GM13977 (cell line): ENCODE data around the gene LHFPL2.

Experiments
- DNase-seq: peaks from one replicate; pipeline ENCODE4 v3.0.0; 2012; ENCODE audit warnings: low spot score
- in situ Hi-C: fragments of 300-500 bp; cut with MboI; formaldehyde crosslinking; loops from one replicate; pipeline ENCODE4 v1.12.0; 2022; ENCODE audit warnings: low sequenced_read_pairs, low pct_unique_long_range_greater_than_20kb, mixed read lengths, inconsistent platforms; ENCODE audit not compliant: unreplicated experiment
- TF ChIP-seq, protein P1 (sequence below): IDR thresholded peaks from 2 replicates; pipeline ENCODE4 v1.5.1; 2012; ENCODE audit warnings: mild to moderate bottlenecking, control low read depth; ENCODE audit not compliant: insufficient read depth; ENCODE audit errors: extremely low read depth, missing control alignments

LHFPL2 gene

GRCh38 chr5:78613756-78614155, 34.8 kb downstream of the LHFPL2 start:
- TF ChIP-seq, protein P1, sequence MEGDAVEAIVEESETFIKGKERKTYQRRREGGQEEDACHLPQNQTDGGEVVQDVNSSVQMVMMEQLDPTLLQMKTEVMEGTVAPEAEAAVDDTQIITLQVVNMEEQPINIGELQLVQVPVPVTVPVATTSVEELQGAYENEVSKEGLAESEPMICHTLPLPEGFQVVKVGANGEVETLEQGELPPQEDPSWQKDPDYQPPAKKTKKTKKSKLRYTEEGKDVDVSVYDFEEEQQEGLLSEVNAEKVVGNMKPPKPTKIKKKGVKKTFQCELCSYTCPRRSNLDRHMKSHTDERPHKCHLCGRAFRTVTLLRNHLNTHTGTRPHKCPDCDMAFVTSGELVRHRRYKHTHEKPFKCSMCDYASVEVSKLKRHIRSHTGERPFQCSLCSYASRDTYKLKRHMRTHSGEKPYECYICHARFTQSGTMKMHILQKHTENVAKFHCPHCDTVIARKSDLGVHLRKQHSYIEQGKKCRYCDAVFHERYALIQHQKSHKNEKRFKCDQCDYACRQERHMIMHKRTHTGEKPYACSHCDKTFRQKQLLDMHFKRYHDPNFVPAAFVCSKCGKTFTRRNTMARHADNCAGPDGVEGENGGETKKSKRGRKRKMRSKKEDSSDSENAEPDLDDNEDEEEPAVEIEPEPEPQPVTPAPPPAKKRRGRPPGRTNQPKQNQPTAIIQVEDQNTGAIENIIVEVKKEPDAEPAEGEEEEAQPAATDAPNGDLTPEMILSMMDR = no peak
- in situ Hi-C loops = no loop called here
- no peak for DNase-seq

DNA sequence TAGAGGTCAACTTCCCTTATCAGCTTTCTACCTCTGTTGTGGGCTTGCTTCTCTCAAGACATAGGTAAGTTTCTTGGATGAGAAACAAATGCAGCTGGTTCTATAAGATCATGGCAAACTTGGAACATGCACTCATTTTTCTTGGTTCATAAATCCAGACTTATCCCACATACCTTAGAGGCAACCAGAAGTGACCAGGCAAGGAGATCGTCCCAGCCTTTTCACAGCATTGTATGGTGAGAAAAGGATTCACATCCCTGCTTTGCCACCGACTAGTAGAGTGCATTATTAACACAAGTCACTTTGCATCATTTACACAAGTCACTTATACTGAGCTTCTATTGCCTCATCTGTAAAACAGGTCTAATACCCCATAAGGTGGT, 35.4 kb downstream of the LHFPL2 start:
- in situ Hi-C loops = no loop called here
- DNase-seq = no peak

GRCh38 chr5:78612227-78613150, 36.1 kb downstream of the LHFPL2 start:
- TF ChIP-seq, protein P1 = no peak
- no peak for DNase-seq
- in situ Hi-C loops = no loop called here

More for the DNA sequence above, 35.4 kb downstream of the LHFPL2 start:
- TF ChIP-seq, protein P1 = no peak

GRCh38 chr5:78611126-78611605, 37.4 kb downstream of the LHFPL2 start:
- no peak for DNase-seq
- TF ChIP-seq, protein P1 = no peak
- in situ Hi-C loops = no loop called here

- no peak for DNase-seq
- in situ Hi-C loops = no loop called here
- TF ChIP-seq, protein P1 = no peak
Observed at GRCh38 chr5:78610636-78611035, 37.9 kb downstream of the LHFPL2 start.

- no peak for DNase-seq
- in situ Hi-C loops = no loop called here
- TF ChIP-seq, protein P1 = no peak
Observed at GRCh38 chr5:78610163-78610583, 38.4 kb downstream of the LHFPL2 start.
